GM18505 (cell line): ENCODE results near the gene MCCD1.
"Not testable (repeated sequence)": the region's sequence is repeated elsewhere in the genome, so short reads cannot be mapped to it uniquely, and the experiment has no call there.

Experiments used
- ATAC-seq: cut with Tn5 transposase; IDR thresholded peaks from one replicate; pipeline ENCODE4 v1.9.1; 2021; ENCODE audit not compliant: unreplicated experiment
- POLR2A ChIP-seq: IDR thresholded peaks from 4 replicates; pipeline ENCODE4 v1.6.1; 2011; ENCODE audit warnings: borderline replicate concordance; ENCODE audit not compliant: insufficient read depth, insufficient read length; ENCODE audit errors: extremely low read depth

The MCCD1 gene

DNA sequence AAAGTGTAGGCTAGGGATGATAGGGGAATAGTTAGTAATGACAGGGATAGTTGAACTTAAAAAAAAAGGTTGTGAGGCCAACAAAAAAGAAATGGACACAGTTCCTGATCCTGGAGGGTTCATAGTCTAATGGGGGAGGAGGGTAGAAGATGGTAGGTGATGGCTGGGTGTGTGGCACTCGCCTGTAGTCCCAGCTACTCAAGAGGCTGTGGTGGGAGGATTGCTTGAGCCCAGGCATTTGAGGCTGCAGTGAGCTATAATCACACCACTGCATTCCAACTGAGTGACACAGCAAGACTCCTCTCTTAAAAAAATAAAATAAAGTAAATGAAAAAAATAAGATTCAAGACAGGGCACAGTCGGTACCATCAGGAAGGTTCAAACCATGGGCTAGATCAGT is 33.2 kb upstream of the MCCD1 start:
- no peak for TF ChIP-seq POLR2A
- ATAC-seq, result no peak

DNA sequence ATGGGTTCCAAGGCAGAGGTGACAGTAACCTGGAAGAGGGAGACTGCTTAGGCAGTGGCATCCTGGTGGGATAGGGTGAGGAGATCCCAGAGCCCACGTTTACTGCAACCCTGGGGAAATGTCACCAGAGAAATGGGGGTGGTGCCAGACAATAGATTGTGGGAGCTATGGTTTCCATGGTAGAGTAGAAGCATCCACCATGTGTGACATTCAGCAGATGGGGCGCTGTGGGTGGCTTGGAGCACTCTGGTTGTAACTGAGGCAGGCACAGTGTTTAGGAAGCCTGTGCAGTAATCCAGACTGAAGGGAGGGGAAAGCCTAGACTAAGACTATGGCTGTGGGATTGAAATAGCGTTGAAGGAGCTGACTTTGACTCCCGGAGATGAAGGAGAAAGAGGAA is 31.9 kb upstream of the MCCD1 start:
- ATAC-seq, result not testable (repeated sequence)

DNA sequence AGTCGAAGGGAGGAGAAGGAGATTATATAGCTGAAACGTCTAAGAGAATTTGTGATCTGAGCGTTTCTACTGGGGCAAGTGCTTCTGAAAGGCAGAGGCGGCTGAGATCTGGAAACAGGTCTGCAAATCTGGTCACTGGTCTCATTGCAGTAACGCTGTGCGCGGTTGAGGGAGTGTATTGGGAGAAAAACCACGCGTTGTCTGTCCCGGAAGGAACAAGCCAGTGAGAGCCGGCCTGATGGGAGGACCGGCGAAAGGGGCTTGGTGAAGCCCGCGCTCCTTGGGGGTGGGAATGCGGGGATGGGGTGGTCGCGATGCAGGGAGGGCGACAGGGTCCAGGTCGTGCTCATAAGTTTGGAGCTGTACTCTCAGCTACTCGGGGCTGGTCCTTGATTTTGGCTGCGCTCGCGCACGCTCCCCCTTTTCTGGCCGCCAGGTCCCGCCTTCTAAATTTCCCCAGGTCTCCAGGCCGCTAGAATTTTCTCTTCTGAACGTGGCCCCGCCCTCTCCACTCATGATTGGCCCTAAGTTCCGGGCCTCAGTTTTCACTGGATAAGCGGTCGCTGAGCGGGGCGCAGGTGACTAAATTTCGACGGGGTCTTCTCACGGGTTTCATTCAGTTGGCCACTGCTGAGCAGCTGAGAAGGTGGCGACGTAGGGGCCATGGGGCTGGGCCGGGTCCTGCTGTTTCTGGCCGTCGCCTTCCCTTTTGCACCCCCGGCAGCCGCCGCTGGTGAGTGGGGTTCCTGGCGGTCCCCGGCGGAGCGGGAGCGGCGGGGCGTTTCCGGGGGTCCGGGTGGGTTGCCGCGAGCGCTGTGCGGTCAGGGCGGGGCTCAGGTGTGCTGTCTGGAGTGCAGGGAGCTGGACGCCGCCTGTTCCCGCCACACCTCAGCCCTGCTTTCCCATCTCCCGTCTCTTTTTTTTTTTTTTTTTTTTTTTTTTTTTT is 31.0 kb upstream of the MCCD1 start, which contains the start of gene MICB:
Gene MICB, plus strand, starts transcription at position 615 of the 946 bp plus-strand sequence. Its CDS starts 49 bp downstream, at position 664.
- no peak for ATAC-seq
- TF ChIP-seq POLR2A, result peak; percentile 59

DNA sequence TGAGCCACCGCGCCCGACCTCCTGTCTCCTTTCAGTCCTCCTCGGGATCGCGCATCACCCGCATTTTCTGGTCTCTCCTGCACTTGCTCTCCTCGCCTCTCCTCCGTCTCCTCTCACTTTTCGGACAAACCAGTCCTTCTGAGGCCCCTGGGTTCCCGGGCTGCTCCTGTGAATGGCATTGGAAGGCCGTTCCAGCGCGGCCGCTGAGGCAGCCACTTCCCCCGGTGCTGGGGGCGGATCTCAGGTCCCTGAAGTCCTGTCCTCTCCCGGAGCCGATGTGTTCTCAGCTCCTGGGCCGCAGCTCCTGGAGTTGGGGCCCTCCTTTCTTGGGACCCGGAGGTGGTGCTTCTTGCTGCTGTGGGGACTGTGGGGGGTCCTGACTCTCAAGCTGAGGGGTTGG is 30.0 kb upstream of the MCCD1 start:
- ATAC-seq, result no peak
- no peak for TF ChIP-seq POLR2A

DNA sequence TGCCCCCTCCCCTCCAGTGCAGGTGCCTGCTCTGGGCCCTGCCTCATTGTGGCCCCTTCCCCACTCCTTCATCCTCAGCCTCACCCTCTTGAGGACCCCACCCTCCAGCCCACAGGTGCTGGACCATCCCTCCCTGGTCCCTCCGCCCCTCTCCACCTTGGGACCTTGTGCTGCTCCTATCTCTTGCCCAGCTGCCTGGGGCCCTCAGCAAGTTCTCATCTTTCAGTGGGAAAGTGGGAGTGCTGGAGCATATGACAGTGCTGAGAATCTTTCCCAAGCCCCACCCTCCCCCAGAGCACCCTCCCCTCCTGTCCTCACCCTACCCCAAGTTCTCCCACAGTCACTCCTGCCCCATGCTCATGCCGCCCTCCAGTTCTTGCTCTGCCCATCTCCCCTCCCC is 29.1 kb upstream of the MCCD1 start:
- ATAC-seq, result not testable (repeated sequence)

DNA sequence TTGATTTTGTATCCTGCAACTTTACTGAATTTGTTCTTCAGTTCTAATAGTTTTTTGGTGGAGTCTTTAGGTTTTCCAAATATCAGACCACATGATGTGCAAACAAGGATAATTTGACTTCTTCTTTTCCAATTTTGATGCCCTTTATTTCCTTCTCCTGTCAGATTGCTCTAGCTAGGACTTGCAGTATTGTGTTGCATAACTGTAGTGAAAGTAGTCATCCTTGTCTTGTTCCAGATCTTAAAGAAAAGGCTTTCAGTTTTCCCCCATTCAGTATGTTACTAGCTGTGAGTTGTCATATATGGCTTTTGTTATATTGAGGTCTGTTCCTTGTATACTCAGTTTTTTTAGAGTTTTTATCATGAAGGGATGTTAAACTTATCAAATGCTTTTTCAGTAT is 26.2 kb upstream of the MCCD1 start:
- no peak for ATAC-seq
- TF ChIP-seq POLR2A, result no peak

DNA sequence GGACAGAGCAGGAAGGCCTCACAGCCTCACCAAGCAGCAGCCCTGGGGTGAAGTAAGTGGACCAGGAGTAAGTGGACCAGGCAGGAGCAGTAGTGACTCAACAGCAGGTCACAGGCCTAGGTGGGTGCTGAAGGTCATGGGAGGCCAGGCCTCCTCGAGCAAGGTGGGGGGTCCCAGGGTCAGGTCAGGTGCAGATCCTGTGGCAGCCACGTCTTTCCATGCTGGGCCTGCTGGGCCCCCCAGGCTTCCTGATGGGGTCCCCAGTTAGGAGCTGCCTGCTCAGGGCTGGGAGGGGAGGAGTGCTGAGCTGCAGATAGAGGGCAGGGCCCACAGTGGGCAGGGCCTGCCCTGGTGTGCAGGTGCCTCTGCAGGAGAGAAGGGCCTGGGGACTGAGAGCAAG is 19.7 kb upstream of the MCCD1 start:
- ATAC-seq, result not testable (repeated sequence)

DNA sequence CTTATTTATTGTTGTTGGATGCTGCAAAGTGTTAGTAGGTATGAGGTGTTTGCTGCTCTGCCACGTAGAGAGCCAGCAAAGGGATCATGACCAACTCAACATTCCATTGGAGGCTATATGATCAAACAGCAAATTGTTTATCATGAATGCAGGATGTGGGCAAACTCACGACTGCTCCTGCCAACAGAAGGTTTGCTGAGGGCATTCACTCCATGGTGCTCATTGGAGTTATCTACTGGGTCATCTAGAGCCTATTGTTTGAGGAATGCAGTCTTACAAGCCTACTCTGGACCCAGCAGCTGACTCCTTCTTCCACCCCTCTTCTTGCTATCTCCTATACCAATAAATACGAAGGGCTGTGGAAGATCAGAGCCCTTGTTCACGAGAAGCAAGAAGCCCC is 18.8 kb upstream of the MCCD1 start:
- TF ChIP-seq POLR2A, result no peak
- no peak for ATAC-seq

DNA sequence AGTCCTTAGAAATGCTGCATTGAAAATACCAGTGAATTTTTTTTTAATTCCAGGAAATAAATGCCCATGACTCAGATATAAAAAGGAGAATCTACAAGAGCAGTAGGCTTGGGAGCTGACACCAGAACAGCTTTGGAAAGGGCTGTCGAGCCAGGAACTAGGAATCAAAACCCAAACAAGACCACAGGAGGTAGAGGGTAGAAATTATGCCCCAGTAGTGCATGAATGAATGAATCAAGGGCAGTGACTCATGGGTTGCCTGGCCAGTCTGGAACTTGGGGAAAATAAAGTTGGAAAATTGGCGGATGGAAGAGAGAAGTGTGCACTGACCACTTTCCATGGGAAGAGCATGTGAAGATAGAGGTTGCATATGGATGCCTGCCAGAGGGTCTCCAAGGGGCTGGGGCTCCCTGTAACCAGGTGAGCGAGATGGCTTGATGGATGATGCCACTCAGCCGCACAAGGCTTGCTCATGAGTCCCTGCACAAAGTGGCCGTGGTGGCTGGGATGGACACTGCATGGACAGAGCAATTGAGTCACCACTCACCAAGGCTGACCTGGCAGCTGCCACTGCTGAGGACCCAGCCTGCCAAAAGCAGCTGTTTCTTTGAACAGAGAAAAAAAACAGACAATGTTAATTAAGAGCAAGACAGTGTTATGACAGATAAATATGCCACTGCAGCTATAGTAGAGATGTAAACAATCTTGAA is 15.2 kb upstream of the MCCD1 start:
- no peak for TF ChIP-seq POLR2A
- ATAC-seq, result no peak

DNA sequence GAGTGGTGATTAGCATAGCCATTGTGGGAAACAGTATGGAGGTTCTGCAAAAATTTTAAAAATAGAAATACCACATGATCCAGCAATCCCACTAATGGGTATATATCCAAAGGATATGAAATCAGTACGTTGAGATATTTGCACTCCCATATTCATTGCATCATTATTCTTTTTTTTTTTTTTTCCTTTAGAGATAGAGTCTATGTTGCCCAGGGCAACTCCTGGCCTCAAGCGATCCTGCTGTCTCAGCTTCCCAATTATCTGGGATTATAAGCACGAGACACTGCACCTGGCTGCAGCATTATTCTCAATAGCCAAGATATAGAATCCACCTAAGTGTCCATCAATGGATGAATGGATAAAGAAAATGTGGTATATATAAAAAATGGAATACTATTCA is 6.9 kb upstream of the MCCD1 start:
- ATAC-seq, result no peak
- no peak for TF ChIP-seq POLR2A

DNA sequence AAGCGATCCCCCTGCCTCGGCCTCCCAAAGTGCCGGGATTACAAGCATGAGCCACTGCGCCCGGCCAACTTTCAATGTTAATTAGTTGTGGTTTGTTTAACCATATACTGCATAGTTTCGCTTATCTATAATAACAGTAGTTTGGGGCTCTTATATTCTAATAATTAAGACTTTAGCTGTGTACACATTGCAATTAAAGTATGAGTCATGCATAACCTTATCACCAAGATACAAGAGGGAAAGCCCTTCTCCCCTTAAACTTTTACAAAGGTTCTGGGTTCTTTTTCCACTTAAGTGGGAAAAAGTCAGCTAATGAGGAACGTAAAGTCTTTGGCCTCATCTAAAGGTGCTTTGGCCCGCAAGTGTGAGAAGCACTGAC is 3.2 kb upstream of the MCCD1 start:
- no peak for TF ChIP-seq POLR2A
- ATAC-seq, result no peak

DNA sequence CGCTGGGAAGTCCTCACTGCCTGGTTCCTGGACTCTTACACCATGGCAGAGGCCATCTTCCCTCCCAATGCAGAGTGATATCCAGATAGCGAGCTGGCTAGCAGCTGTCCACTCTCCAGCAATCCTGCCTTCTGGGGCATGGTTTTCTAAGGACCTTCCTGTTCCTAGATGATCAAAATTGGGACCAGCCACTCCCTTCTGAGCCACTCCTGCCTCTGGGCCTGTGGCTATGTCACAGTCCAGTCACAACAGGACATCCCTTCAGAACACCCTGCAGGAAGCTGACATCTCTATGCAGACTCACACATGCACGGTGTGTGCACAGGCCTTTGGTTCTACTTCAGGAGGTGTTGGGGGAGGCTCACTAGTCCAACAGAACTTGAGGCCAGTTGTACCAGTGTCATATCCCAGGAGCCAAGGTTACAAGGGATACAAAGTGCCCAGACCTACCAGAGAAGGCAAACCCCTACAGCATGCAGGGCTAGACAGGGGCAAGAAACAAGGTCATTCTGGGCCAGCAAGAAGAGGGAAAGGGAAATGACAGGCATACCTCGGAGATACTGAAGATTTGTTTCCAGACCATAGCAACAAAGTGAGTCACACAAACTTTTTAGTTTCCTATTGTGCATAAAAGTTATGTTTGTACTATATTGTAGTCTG is 2.7 kb upstream of the MCCD1 start:
- TF ChIP-seq POLR2A, result no peak
- ATAC-seq, result no peak

DNA sequence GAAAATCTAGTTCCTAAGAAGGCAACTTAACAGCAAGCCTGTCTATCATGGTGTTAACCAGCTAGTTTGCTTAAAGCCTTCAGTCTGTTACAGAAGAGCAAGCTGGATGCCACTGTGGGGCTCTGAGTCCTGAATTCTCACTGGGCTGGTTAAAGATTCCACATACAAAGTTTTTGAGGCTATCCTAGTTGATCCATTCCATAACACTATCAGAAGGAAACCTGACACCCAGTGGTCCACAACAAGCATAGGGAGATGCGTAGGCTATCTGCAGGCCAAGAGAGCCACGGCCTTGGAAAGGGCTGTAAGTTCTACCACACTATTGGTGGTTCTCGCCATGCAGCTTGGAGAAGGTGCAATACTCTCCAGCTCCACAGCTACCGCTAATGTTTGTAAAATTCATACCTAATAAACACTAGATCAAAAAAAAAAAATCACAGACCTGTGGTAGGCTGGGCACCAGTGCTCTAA is 420 bp upstream of the MCCD1 start:
- no peak for ATAC-seq

DNA sequence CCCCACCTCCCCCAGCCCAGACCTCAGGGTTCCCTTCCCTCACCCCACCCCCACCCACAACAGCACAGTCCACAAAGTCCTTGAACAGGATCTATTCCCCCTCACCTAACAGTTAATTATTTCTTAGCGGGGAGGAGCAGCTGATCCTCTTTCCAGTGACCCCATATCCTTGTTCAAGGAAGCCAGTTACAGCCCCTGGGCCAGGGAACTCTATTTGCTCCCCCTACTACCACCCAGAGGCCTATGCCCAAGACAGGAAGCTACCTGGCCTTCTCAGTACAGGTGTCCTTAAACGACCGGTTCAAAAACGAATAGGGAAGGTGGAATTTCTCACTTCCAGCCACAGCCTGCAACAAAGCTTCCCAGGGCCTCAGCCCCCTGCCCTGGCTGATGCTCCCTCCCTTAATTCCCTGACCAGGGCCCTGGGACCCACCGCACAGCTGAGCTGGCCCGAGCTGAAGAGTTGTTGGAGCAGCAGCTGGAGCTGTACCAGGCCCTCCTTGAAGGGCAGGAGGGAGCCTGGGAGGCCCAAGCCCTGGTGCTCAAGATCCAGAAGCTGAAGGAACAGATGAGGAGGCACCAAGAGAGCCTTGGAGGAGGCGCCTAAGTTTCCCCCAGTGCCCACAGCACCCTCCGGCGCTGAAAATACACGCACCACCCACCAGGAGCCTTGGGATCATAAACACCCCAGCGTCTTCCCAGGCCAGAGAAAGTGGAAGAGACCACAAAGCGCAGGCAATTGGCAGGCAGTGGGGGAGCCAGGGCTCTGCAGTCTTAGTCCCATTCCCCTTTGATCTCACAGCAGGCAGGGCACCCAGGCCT is 778 bp downstream of the MCCD1 start:
- peak; percentile 35 for TF ChIP-seq POLR2A
- ATAC-seq, result no peak

More for the DNA sequence above, 420 bp upstream of the MCCD1 start:
- no peak for TF ChIP-seq POLR2A
